ENCODE measurements around the gene TMEM139.

The TMEM139 gene

GRCh38 chr7:143327903-143328302 is 43.1 kb downstream of the TMEM139 start:
- CTCF ChIA-PET = interaction anchor here (0.6 to 1.0 kb wide), 2 partner anchors 9 to 71 kb away, joined by 3 to 5 read pairs; no protein-coding TSS in a partner anchor

GRCh38 chr7:143329471-143330170 is 44.9 kb downstream of the TMEM139 start:
- no peak for TF ChIP-seq FOXM1 (IDR thresholded peaks at IDR 0.05; ENCODE audit: borderline replicate concordance)
- TF ChIP-seq SP1 (IDR thresholded peaks at IDR 0.05) = no peak
- no peak for TF ChIP-seq LEF1 (IDR thresholded peaks at IDR 0.05; ENCODE audit: borderline replicate concordance)
- TF ChIP-seq FOXA1 (IDR thresholded peaks at IDR 0.05) = no peak
- no peak for TF ChIP-seq SUZ12 (IDR thresholded peaks at IDR 0.05)
- TF ChIP-seq PKNOX1 (IDR thresholded peaks at IDR 0.05) = no peak
- TF ChIP-seq HDGF (IDR thresholded peaks at IDR 0.05; ENCODE audit: borderline replicate concordance) = no peak
- TF ChIP-seq ELF4 (IDR thresholded peaks at IDR 0.05) = no peak
- no peak for TF ChIP-seq ZNF384 (IDR thresholded peaks at IDR 0.05)
- no peak for TF ChIP-seq TARDBP (IDR thresholded peaks at IDR 0.05)
- TF ChIP-seq BHLHE40 (IDR thresholded peaks at IDR 0.05; ENCODE audit: borderline replicate concordance) = no peak
- DNase-seq (ENCODE audit: extremely low spot score) = no peak
- ChIA-PET POLR2A (no interaction called here), CTCF (no interaction called here)

More at GRCh38 chr7:143327903-143328302, 43.1 kb downstream of the TMEM139 start:
- TF ChIP-seq LEF1 (IDR thresholded peaks at IDR 0.05; ENCODE audit: borderline replicate concordance) (no peak), BHLHE40 (IDR thresholded peaks at IDR 0.05; ENCODE audit: borderline replicate concordance) (no peak), HDGF (IDR thresholded peaks at IDR 0.05; ENCODE audit: borderline replicate concordance) (no peak), FOXM1 (IDR thresholded peaks at IDR 0.05; ENCODE audit: borderline replicate concordance) (no peak), PKNOX1 (IDR thresholded peaks at IDR 0.05) (no peak), ELF4 (IDR thresholded peaks at IDR 0.05) (no peak), SP1 (IDR thresholded peaks at IDR 0.05) (no peak), L3MBTL2 (conservative IDR thresholded peaks at IDR 0.05) (no peak), SUZ12 (IDR thresholded peaks at IDR 0.05) (no peak), CTBP1 (IDR thresholded peaks at IDR 0.05; ENCODE audit: borderline replicate concordance) (no peak), FOXK2 (IDR thresholded peaks at IDR 0.05) (no peak), ARNT (IDR thresholded peaks at IDR 0.05) (no peak), FOXA1 (IDR thresholded peaks at IDR 0.05) (no peak), NFRKB (IDR thresholded peaks at IDR 0.05) (no peak), TARDBP (IDR thresholded peaks at IDR 0.05) (no peak), ZNF384 (IDR thresholded peaks at IDR 0.05) (no peak)
- POLR2A ChIA-PET = interaction anchor here (0.7 kb wide), 1 partner anchor 9 kb away, joined by 3 read pairs; no protein-coding TSS in a partner anchor
- no peak for DNase-seq (ENCODE audit: extremely low spot score)

GRCh38 chr7:143331179-143331801 is 46.5 kb downstream of the TMEM139 start:
- DNase-seq (ENCODE audit: extremely low spot score) = no peak
- CTCF ChIA-PET = interaction anchor here (0.7 kb wide), 1 partner anchor 9 kb away, joined by 3 read pairs; no protein-coding TSS in a partner anchor
- TF ChIP-seq ZNF384 (IDR thresholded peaks at IDR 0.05) (no peak), SP1 (IDR thresholded peaks at IDR 0.05) (no peak), FOXM1 (IDR thresholded peaks at IDR 0.05; ENCODE audit: borderline replicate concordance) (no peak), FOXK2 (IDR thresholded peaks at IDR 0.05) (no peak), PKNOX1 (IDR thresholded peaks at IDR 0.05) (no peak), L3MBTL2 (conservative IDR thresholded peaks at IDR 0.05) (no peak), FOXA1 (IDR thresholded peaks at IDR 0.05) (no peak), ARNT (IDR thresholded peaks at IDR 0.05) (no peak), CTBP1 (IDR thresholded peaks at IDR 0.05; ENCODE audit: borderline replicate concordance) (no peak), SUZ12 (IDR thresholded peaks at IDR 0.05) (no peak), ELF4 (IDR thresholded peaks at IDR 0.05) (no peak), HDGF (IDR thresholded peaks at IDR 0.05; ENCODE audit: borderline replicate concordance) (no peak), TARDBP (IDR thresholded peaks at IDR 0.05) (no peak), LEF1 (IDR thresholded peaks at IDR 0.05; ENCODE audit: borderline replicate concordance) (no peak)
- POLR2A ChIA-PET = no interaction called here

- DNase-seq (ENCODE audit: extremely low spot score) = no peak
- POLR2A ChIA-PET = no interaction called here
- TF ChIP-seq FOXA1 (IDR thresholded peaks at IDR 0.05) (no peak), L3MBTL2 (conservative IDR thresholded peaks at IDR 0.05) (no peak), HDGF (IDR thresholded peaks at IDR 0.05; ENCODE audit: borderline replicate concordance) (no peak), FOXK2 (IDR thresholded peaks at IDR 0.05) (no peak), ZNF384 (IDR thresholded peaks at IDR 0.05) (no peak), CTBP1 (IDR thresholded peaks at IDR 0.05; ENCODE audit: borderline replicate concordance) (no peak)
- CTCF ChIA-PET = no interaction called here
Measured at GRCh38 chr7:143334244-143334643, 49.5 kb downstream of the TMEM139 start.

- CTCF ChIA-PET = interaction anchor here (1.4 kb wide), 1 partner anchor 8 kb away, joined by 7 read pairs; no protein-coding TSS in a partner anchor
- TF ChIP-seq ELF4 (IDR thresholded peaks at IDR 0.05) (no peak), TARDBP (IDR thresholded peaks at IDR 0.05) (no peak), ARNT (IDR thresholded peaks at IDR 0.05) (no peak), SUZ12 (IDR thresholded peaks at IDR 0.05) (no peak), CTBP1 (IDR thresholded peaks at IDR 0.05; ENCODE audit: borderline replicate concordance) (no peak), HDGF (IDR thresholded peaks at IDR 0.05; ENCODE audit: borderline replicate concordance) (no peak), ZNF384 (IDR thresholded peaks at IDR 0.05) (no peak), FOXA1 (IDR thresholded peaks at IDR 0.05) (no peak), PKNOX1 (IDR thresholded peaks at IDR 0.05) (no peak), L3MBTL2 (conservative IDR thresholded peaks at IDR 0.05) (no peak), BHLHE40 (IDR thresholded peaks at IDR 0.05; ENCODE audit: borderline replicate concordance) (no peak), LEF1 (IDR thresholded peaks at IDR 0.05; ENCODE audit: borderline replicate concordance) (no peak), FOXK2 (IDR thresholded peaks at IDR 0.05) (no peak)
- no peak for DNase-seq (ENCODE audit: extremely low spot score)
- POLR2A ChIA-PET = interaction anchor here (1.1 kb wide), 1 partner anchor 8 kb away, joined by 4 read pairs; no protein-coding TSS in a partner anchor
Measured at GRCh38 chr7:143337216-143337615, 52.5 kb downstream of the TMEM139 start.
